Measurements from ENCODE around the gene RNF182. TPM values are rescaled to one million over a fixed set of nuclear protein-coding genes. Genes with fewer than 3 reads are reported as not detected.
A peak's percentile ranks its signal among the peaks of the same experiment; 100 is the strongest.
"Not testable (repeated sequence)": the region's sequence is repeated elsewhere in the genome, so short reads cannot be mapped to it uniquely, and the experiment has no call there.

The RNF182 gene, protein sequence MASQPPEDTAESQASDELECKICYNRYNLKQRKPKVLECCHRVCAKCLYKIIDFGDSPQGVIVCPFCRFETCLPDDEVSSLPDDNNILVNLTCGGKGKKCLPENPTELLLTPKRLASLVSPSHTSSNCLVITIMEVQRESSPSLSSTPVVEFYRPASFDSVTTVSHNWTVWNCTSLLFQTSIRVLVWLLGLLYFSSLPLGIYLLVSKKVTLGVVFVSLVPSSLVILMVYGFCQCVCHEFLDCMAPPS
- not detected for total RNA-seq

DNA sequence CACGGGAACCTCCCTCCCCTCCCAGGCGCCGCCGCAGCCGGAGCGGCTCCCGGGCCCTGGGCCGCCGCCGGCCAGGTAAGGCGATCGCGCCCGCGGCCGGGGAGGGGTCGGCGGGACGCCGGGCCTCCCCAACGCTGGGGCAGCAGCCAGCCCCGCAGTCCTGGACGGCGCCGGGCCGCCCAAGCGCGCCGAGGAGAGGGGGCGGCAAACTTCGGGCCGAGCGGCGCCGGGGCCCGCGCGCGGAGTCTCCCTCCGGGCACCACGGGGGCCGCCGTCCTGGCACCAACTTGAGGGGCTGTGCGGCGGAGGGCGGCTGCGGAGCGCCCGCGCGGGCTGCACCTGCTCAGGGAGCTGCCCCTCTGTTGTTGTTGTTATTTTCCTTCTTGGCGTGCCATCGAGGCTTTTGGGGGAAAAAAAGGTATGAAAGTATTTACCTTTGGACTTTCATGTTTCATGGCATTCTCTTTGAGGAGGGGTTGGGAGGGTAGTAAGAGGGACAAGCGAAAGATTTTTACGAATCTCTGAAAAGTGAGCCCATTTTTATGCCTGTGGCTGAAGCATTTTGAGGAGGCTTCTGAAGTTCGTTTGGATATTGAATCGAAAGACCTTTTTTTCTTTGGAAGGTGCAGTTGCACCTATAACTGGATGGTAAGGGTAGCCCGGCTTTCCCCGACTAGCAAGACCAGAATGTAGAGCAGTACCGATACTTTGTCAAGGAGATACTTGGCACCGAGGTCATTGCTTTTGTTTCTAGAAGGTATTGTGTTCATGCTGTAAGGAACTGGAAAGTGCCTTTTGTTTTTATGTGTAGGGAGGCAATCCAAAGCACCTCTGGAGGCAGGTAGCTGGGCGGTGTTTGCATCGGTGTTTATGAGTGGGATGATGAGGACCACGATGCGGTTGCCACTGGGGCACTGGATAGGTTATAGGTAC, at the start of gene RNF182:
Gene RNF182, plus strand, starts transcription at position 4 of the 933 bp plus-strand sequence. CDS start 52,168 bp downstream, outside the sequence.
- CTCF ChIA-PET: interaction anchor here (0.8 kb wide), 1 partner anchor 121 kb away, joined by 5 read pairs; no protein-coding TSS in a partner anchor

DNA sequence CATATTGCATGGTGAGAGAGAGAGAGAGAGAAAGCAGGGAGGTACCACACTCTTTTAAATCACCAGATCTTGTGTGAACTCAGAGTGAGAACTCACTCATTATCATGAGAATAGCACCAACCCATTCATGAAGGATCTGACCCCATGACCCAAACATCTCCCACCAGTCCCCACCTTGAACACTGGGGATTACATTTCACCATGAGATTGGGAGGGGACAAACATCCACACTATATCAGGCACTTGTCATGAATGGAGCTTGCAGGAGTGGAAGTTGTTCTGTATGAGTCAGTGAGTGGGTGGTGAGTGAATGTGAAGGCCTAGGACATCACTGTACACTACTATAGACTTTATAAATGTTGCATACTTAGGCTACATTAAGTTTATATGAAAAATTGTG, 47.7 kb upstream of the RNF182 start:
- peaks cover 6% of the 10 kb centered on the region for H3K4me1 Mint-ChIP-seq (ENCODE audit: low read depth)
- no peak for DNase-seq
- H3K27ac Mint-ChIP-seq: no peak overlapping the region
- H3K27me3 Mint-ChIP-seq (ENCODE audit: low read depth): peaks cover 4% of the 10 kb centered on the region
- no peaks in the 10 kb centered on the region for H3K36me3 Mint-ChIP-seq (ENCODE audit: low read depth)
- no peak overlapping the region for H3K4me3 Mint-ChIP-seq
- intact Hi-C loops (cut with micrococcal nuclease): no loop called here
- peaks cover 2% of the 10 kb centered on the region for H3K9me3 Mint-ChIP-seq
- CTCF ChIA-PET: interaction anchor here (1.1 kb wide), 1 partner anchor 9 kb away, joined by 3 read pairs; no protein-coding TSS in a partner anchor

More for the DNA sequence above, at the start of gene RNF182:
- intact Hi-C loops (cut with micrococcal nuclease): no loop called here
- no peak for DNase-seq
- Mint-ChIP-seq H3K4me3 (peak within 1 kb of the TSS; percentile 73), H3K4me1 (ENCODE audit: low read depth) (peaks cover 14% of the 10 kb centered on the region), H3K36me3 (ENCODE audit: low read depth) (no peaks in the 10 kb centered on the region), H3K9me3 (no peaks in the 10 kb centered on the region), H3K27me3 (ENCODE audit: low read depth) (peaks cover 55% of the 10 kb centered on the region), H3K27ac (no peak within 1 kb of the TSS)

DNA sequence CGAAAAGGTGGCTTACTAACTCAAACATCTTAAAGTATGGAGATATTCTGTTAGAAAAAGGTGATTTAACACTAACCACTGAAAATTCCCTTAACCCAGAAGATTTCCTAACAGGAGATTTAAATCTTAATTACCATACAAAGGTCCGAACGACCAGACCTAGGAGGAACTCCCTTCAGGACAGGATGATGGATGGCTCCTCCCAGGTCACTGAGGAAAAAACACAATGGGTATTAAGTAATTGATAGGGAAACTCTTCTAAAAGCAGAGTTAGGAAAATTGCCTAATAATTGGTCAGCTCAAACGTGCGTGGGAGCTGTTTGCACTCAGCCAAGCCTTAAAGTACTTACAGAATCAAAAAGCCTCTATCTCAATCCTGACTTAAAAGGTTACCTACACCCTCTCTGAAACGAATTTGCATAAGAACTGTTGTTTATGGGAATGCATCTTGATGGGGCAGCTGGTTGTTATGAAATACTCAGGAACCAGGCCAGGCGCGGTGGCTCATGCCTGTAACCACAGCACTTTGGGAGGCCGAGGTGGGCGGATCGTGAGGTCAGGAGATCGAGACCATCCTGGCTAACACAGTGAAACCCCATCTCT, 44.6 kb upstream of the RNF182 start:
- H3K27ac Mint-ChIP-seq; H3K36me3 Mint-ChIP-seq (ENCODE audit: low read depth); H3K4me3 Mint-ChIP-seq; DNase-seq; CTCF ChIA-PET; H3K9me3 Mint-ChIP-seq; H3K4me1 Mint-ChIP-seq (ENCODE audit: low read depth); intact Hi-C loops (cut with micrococcal nuclease); H3K27me3 Mint-ChIP-seq (ENCODE audit: low read depth): not testable (repeated sequence)

DNA sequence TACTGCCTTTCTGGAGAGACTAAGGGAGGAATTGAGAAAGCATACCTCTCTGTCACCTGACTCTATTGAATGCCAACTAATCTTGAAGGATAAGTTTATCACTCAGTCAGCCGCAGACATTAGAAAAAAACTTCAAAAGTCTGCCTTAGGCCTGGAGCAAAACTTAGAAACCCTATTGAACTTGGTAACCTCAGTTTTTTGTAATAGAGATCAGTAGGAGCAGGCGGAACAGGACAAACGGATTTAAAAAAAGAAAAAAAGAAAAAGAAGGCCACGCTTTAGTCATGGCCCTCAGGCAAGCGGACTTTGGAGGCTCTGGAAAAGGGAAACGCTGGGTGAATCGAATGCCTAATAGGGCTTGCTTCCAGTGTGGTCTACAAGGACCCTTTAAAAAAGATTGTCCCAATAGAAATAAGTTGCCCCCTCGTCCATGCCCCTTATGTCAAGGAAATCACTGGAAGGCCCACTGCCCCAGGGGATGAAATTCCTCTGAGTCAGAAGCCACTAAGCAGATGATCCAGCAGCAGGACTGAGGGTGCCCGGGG, 43.1 kb upstream of the RNF182 start:
- DNase-seq: no peak
- H3K36me3 Mint-ChIP-seq (ENCODE audit: low read depth): no peaks in the 10 kb centered on the region
- H3K27me3 Mint-ChIP-seq (ENCODE audit: low read depth): no peaks in the 10 kb centered on the region
- intact Hi-C loops (cut with micrococcal nuclease): no loop called here
- H3K27ac Mint-ChIP-seq: no peak overlapping the region
- H3K9me3 Mint-ChIP-seq: peaks cover 2% of the 10 kb centered on the region
- no peaks in the 10 kb centered on the region for H3K4me1 Mint-ChIP-seq (ENCODE audit: low read depth)
- CTCF ChIA-PET: no interaction called here
- no peak overlapping the region for H3K4me3 Mint-ChIP-seq

DNA sequence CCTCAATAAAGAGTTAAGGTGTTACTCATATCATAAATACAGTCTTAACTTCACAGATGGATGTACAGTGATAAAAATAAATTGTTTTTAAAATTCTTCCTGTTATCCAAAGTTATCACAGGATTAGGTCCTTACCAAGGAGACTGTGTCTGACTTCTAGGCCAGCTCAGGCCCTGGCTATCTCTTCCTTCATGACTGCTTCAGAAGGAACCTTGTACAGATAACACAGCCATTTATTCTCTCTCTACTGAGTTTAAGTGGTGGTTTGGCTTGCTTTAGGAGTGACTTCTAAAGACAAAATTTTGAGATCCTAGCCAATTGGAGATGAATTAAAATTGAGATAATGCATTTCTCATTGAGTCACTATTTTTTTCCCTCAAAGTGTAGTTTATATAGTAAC, 40.8 kb upstream of the RNF182 start:
- CTCF ChIA-PET: interaction anchor here (0.8 kb wide), 1 partner anchor 10 kb away, joined by 3 read pairs; no protein-coding TSS in a partner anchor
- Mint-ChIP-seq H3K4me1 (ENCODE audit: low read depth) (no peaks in the 10 kb centered on the region), H3K36me3 (ENCODE audit: low read depth) (no peaks in the 10 kb centered on the region), H3K27ac (no peak overlapping the region), H3K27me3 (ENCODE audit: low read depth) (no peaks in the 10 kb centered on the region), H3K4me3 (no peak overlapping the region), H3K9me3 (no peaks in the 10 kb centered on the region)
- intact Hi-C loops (cut with micrococcal nuclease): no loop called here
- no peak for DNase-seq

DNA sequence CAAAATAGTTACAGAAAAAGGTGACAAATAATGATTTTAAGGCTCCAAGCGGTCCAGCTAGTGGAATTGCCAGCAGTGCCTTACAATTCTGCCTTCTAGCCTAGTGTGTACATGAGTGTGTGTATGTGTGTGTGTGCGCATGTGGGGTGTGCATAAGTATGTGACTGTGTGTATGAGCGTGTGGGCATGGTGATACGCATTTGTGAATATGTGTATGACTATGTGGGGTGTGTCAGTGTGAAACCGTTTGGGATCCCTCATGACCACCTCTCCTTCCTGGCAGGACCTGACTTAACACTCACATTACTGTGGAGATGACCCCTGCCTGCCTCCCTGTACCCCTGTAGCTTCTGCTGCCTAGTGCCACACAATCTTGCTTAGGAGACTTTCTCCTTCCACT, 40.4 kb upstream of the RNF182 start:
- H3K27ac Mint-ChIP-seq: no peak overlapping the region
- no peaks in the 10 kb centered on the region for H3K36me3 Mint-ChIP-seq (ENCODE audit: low read depth)
- no peak for DNase-seq
- H3K4me3 Mint-ChIP-seq: no peak overlapping the region
- no peaks in the 10 kb centered on the region for H3K27me3 Mint-ChIP-seq (ENCODE audit: low read depth)
- H3K9me3 Mint-ChIP-seq: no peaks in the 10 kb centered on the region
- no peaks in the 10 kb centered on the region for H3K4me1 Mint-ChIP-seq (ENCODE audit: low read depth)
- CTCF ChIA-PET: interaction anchor here (0.8 kb wide), 1 partner anchor 10 kb away, joined by 3 read pairs; no protein-coding TSS in a partner anchor
- intact Hi-C loops (cut with micrococcal nuclease): no loop called here

DNA sequence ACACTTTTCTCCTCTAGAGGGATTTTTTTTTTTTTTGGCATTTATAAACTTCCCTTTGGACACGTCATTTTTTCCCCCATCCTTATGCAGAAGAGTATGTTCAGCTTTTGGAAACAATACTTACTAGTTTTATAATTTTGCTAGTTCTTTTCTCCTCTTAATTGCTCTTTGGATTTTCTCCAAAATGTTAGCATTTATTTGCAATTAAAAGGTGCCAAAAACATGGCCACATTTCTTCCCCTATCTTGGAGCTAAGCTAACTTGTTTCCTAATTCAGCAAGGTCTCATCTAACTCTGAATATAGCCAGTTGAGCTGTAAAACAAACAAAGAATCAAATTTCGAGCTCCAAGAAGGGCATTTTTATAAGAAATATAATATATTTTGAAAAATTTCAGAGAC, 39.2 kb upstream of the RNF182 start:
- H3K27me3 Mint-ChIP-seq (ENCODE audit: low read depth): no peaks in the 10 kb centered on the region
- H3K4me1 Mint-ChIP-seq (ENCODE audit: low read depth): no peaks in the 10 kb centered on the region
- DNase-seq: no peak
- no peak overlapping the region for H3K27ac Mint-ChIP-seq
- H3K4me3 Mint-ChIP-seq: no peak overlapping the region
- H3K36me3 Mint-ChIP-seq (ENCODE audit: low read depth): no peaks in the 10 kb centered on the region
- intact Hi-C loops (cut with micrococcal nuclease): no loop called here
- CTCF ChIA-PET: interaction anchor here (0.6 to 1.8 kb wide), 5 partner anchors 9 to 80 kb away, joined by 3 to 5 read pairs (median 3); no protein-coding TSS in a partner anchor
- H3K9me3 Mint-ChIP-seq: no peaks in the 10 kb centered on the region

DNA sequence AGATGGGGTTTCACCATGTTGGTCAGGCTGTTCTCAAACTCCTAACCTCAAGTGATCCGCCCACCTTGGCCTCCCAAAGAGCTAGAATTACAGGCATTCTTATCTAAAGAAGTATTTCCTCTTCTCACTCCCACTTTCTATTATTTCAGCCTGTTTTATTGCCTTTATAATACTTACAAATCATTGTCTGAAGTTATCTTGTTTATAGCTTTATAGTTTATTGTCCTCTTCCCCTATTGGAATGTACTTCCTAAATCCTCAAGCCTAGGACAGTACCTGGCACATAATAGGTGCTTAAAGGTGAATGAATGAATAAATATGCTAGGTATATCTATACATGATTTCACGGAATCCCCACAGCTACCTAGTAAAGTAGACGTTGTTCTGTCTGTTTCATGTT, 37.8 kb upstream of the RNF182 start:
- DNase-seq: no peak
- Mint-ChIP-seq H3K4me3 (no peak overlapping the region), H3K9me3 (no peaks in the 10 kb centered on the region), H3K4me1 (ENCODE audit: low read depth) (no peaks in the 10 kb centered on the region), H3K36me3 (ENCODE audit: low read depth) (no peaks in the 10 kb centered on the region), H3K27me3 (ENCODE audit: low read depth) (no peaks in the 10 kb centered on the region), H3K27ac (no peak overlapping the region)
- intact Hi-C loops (cut with micrococcal nuclease): no loop called here
- CTCF ChIA-PET: interaction anchor here (0.9 to 1.8 kb wide), 4 partner anchors 11 to 271 kb away, joined by 3 to 5 read pairs (median 5); no protein-coding TSS in a partner anchor

DNA sequence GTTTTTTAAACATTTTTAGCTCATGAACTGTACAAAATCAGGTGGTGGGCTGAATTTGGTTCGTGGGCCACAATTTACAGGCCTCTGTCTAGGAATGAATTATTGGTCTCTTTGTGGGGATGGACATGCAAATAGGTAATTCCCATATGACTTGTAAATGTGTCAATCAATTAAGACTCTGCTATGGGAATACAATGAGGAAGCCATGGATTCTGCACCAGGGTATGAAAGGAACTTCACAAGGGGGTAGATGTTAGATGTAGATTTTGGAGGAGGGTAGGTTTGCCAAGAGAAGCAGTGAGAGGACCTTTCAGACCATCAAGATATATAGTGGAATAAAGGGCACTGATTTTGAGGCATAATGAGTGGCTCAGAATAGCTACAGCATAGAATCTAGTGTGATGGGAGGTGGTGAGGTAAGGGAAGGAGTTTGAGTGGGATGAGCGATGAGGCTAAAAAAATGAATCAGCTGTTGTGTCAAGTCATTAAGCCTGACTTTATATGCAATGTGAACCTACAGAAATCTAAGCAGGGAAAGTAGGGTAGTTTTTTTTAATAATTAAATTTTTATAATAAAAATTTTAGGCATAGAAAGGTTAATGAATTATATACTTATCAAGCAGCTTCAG, 32.6 kb upstream of the RNF182 start:
- no peaks in the 10 kb centered on the region for H3K36me3 Mint-ChIP-seq (ENCODE audit: low read depth)
- no peak overlapping the region for H3K27ac Mint-ChIP-seq
- DNase-seq: no peak
- H3K27me3 Mint-ChIP-seq (ENCODE audit: low read depth): peaks cover 5% of the 10 kb centered on the region
- no peak overlapping the region for H3K4me3 Mint-ChIP-seq
- H3K9me3 Mint-ChIP-seq: no peaks in the 10 kb centered on the region
- CTCF ChIA-PET: interaction anchor here (1.4 to 1.9 kb wide), 3 partner anchors 16 to 175 kb away, joined by 5 to 6 read pairs (median 5); no protein-coding TSS in a partner anchor
- no peaks in the 10 kb centered on the region for H3K4me1 Mint-ChIP-seq (ENCODE audit: low read depth)
- intact Hi-C loops (cut with micrococcal nuclease): no loop called here

DNA sequence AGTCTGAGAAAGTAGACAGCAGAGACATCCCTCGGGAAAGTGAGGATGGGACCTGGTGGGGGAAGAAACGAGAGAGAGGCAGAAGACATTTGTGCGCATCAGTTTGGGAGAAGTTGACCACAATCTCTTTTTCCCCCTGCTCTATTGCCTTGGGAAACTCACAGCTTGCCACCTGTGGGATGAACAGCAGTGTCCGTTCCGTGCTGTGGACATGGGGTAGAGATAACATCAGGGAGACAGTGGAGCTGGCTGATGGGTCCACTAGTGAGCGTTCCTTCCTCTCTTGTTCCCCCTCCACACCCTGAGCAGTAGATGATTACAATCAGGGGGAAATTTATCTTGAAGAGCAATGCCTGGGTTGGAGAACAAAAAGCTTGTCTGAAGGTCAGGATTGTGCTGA, 21.8 kb upstream of the RNF182 start:
- CTCF ChIA-PET: interaction anchor here (0.6 to 1.2 kb wide), 2 partner anchors 10 to 17 kb away, joined by 3 to 4 read pairs; no protein-coding TSS in a partner anchor
- peaks cover 34% of the 10 kb centered on the region for H3K27me3 Mint-ChIP-seq (ENCODE audit: low read depth)
- DNase-seq: no peak

DNA sequence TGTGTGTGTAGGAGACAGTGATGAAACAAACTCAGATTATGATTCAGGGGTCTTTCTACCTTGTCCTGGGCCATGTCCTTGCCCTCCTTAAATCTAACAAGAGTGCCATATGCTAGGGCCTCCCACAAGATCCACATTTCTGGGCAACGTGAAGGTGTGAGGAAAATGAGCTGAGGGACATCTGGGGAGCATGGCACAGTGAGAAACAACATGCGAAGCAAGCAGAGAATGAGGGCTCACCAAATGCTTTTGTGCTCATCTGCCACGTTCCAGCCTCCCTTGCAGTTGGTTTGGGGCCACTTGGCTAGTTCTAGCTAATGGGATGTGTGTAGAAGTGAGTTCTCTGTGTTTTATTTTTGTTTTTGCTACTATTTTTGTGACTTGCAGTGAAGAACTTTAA, 21.4 kb upstream of the RNF182 start:
- H3K4me1 Mint-ChIP-seq (ENCODE audit: low read depth): no peaks in the 10 kb centered on the region
- peaks cover 37% of the 10 kb centered on the region for H3K27me3 Mint-ChIP-seq (ENCODE audit: low read depth)
- DNase-seq: no peak
- no peaks in the 10 kb centered on the region for H3K36me3 Mint-ChIP-seq (ENCODE audit: low read depth)
- no peak overlapping the region for H3K4me3 Mint-ChIP-seq
- CTCF ChIA-PET: interaction anchor here (0.6 to 1.2 kb wide), 2 partner anchors 9 to 18 kb away, joined by 3 to 4 read pairs; no protein-coding TSS in a partner anchor
- no peak overlapping the region for H3K27ac Mint-ChIP-seq
- H3K9me3 Mint-ChIP-seq: no peaks in the 10 kb centered on the region
- intact Hi-C loops (cut with micrococcal nuclease): no loop called here

More for the DNA sequence above, 21.8 kb upstream of the RNF182 start:
- Mint-ChIP-seq H3K4me3 (no peak overlapping the region), H3K9me3 (no peaks in the 10 kb centered on the region), H3K27ac (no peak overlapping the region), H3K4me1 (ENCODE audit: low read depth) (no peaks in the 10 kb centered on the region), H3K36me3 (ENCODE audit: low read depth) (no peaks in the 10 kb centered on the region)
- intact Hi-C loops (cut with micrococcal nuclease): no loop called here
